Measurements from ENCODE around the gene MCM3AP.
A peak's percentile ranks its signal among the peaks of the same experiment; 100 is the strongest.
"Not testable (repeated sequence)": the region's sequence is repeated elsewhere in the genome, so short reads cannot be mapped to it uniquely, and the experiment has no call there.

Gene MCM3AP

DNA sequence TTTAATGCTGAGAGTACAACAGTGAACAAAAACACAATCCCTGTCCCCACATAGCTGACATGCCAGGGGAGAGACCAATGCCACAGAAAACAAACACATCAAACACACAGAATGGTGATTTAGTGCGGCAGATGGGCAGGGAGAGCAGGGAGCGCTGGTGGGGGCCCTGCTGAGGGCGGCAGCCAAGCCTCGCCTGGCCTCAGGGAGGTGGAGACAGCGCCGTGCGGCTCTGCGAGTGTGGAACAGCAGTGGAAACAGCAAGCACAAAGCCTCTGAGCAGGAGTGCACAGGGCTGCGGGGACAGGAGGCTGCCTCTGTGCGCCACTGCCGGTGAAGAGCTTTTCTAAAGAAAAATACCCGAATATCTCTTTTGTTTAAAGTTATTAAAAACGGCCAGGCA lies 17.0 kb downstream of the MCM3AP start:
- DNase-seq: no peak

DNA sequence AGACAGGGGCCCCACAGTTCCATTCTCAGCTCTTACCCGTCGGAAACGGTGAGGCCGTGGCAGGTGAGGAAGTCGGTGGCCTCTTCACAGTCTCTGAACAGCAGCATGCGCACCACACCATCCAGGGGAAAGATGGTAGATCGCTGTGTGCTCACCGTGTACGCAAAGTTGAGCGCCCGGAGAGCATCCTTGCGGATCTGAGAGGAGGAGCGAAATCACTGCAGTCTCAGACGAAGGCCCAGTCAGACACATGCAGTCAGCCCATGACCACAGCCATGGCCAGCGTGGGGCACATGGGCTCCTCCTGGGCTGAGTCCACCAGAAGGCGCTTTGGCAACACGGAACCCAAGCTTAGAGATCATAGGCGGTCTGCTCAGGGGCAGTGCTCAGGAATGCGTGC lies 18.5 kb downstream of the MCM3AP start:
- DNase-seq: no peak

- no peak for DNase-seq
These were observed 19.5 kb downstream of the MCM3AP start for GRCh38 chr21:46265736-46266525.

GRCh38 chr21:46264690-46265144 lies 20.7 kb downstream of the MCM3AP start:
- DNase-seq: no peak

GRCh38 chr21:46264046-46264689 lies 21.2 kb downstream of the MCM3AP start:
- no peak for DNase-seq

- no peak for DNase-seq
These were observed 28.9 kb downstream of the MCM3AP start for GRCh38 chr21:46256501-46256994.

- DNase-seq: no peak
These were observed 29.6 kb downstream of the MCM3AP start for GRCh38 chr21:46255758-46256337.

- DNase-seq: no peak
These were observed 30.2 kb downstream of the MCM3AP start for GRCh38 chr21:46255166-46255565.

GRCh38 chr21:46254208-46254975 lies 31.0 kb downstream of the MCM3AP start:
- peak; percentile 5 for DNase-seq

DNA sequence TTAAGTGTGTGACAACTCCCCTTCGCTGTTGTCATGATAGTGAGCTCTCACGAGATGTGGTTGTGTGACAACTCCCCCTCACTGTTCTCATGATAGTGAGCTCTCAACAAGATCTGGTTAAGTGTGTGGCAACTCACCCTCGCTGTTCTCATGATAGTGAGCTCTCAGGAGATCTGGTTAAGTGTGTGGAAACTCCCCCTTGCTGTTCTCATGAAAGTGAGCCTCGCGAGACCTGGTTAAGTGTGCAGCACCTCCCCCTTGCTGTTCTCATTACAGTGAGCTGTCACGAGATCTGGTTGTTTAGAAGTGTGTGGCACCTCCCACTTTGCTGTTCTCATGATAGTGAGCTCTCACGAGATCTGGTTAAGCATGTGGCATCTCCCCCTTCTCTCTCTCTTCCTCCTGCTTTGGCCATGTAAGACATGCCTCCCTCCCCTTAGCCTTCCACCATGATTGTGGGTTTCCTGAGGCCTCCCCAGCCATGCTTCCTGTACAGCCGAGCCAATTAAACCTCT lies 31.7 kb downstream of the MCM3AP start:
- peak; percentile 17 for DNase-seq

GRCh38 chr21:46252840-46253239 lies 32.6 kb downstream of the MCM3AP start:
- DNase-seq: no peak

DNA sequence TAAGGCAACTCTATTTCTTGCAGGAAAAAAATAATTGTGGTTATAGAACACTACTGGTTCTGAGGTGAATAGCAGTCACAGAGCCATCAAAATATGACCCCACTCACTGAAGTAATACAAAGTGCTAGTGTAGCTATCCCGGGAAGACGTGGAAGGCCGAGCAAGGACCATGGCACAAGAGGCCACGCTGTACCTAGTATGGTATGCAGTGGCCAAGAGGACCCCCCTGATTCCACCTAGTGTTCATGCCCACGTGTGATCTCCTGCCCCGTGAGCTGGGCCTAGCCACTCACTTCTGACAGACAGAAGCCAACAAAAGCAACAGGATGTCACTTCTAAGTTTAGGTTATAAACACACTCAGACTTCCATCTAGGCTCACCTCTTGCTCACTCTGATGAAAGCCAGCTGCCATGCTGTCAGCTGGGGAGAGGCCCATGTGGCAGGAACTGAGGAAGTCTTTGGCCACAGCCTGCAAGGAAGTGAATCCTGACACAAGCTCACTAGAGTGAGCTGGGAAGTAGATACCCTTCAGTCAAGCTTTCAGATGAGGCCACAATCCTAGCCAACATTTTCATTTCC lies 35.2 kb downstream of the MCM3AP start:
- DNase-seq: no peak

GRCh38 chr21:46248827-46249226 lies 36.6 kb downstream of the MCM3AP start:
- DNase-seq: no peak

GRCh38 chr21:46248422-46248782 lies 37.0 kb downstream of the MCM3AP start:
- DNase-seq: no peak

DNA sequence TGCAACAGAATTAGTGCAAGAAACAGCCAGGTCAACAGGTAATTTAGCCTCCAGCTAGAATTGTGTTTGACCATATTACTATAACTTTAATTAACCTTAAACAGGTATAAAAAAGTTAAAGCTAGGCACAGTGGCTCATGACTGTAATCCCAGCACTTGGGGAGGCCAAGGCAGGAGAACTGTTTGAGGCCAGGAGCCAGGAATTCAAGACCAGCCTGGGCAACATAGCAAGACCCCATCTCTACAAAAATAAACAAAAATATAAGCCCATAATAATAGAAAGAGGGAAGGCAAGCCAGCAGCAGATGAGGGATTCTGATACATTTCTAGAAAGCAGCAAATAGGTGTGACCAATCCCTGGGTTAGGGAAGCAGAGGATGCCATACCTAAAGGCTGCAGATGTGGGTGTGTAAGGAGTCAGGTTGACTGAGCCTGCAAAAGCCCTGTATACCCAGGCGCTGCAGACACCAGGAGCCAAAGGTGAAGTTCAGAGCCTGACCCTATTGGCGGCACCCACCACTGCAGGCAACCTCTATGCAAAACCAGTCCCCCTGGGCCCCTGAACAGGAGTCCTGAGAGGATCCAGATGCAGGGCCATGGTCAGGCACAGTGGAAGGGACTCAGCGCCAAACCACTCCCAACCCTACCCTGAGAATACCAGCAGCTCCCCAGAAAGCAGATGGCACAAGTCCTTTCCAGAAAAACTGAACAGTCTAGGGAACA lies 37.6 kb downstream of the MCM3AP start:
- no peak for DNase-seq

DNA sequence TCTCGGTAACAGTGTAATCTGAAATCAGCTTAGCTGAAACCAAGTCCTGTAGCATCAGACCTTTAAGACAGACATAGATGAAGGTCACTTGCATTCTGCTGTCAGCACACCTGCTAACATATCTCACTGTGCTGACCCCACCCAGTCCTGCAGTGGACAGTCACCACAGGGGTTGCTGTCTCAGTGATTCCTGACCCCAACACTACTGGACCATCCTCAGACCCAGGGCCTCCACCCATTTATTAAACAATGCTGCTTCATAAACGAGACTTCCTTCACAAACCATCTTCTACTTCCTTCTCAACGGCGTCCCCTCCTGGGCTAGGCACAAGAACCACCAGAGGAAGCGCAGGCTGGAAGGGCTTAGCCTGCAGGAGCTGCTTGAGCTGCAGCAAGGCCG lies 39.1 kb downstream of the MCM3AP start:
- no peak for DNase-seq

DNA sequence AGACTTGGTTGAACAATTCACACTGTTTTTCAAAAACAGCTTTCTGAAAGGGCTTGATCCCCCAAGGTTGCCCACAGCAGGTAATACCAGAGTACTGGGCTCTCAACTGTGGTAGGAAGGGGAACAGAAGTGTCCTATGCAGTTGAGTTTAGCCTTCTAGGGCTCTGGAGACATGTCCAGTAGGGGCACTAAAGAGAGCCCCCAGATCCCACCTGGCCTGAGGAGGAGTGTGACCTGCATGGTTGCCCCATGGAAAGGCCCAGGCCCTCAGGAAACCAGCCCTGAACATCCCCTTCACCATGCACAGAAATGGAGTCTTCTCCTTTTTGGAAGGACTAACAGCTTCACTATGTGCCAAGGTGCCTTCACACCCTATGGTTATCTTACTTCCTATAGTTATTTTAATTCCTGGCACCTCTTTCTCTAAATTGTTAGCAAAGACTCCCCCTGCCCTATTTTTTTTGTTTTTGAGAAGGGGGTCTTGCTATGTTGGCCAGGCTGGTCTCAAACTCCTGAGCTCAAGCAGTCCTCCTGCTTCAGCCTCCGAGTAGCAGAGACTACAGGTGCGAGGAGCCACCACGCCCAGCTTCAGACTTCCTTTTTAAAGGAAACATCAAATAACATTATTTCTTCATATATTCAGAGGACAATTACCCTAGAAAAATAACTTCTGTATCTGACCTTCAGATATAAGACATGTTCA lies 40.0 kb downstream of the MCM3AP start:
- DNase-seq: no peak

GRCh38 chr21:46244602-46245001 lies 40.8 kb downstream of the MCM3AP start:
- DNase-seq: no peak

DNA sequence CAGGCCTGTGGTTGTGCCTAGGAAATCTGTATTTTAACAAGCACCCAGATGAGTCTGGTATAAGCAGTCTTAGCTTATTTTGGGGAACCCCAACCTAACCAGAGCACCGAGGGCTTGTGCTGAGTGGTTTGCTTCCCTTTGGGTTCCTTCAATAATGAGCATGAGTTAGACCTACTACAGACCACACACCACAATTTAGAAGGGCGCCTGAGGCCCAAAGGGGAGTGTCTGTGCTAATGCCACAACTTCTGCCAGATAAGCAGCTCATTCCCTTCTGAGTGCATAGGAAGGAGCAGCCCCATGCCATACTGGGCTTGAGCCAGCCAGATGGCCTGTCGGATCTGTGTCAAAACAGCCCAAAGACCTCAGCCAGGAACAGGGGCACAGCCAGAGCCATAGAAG lies 41.5 kb downstream of the MCM3AP start:
- no peak for DNase-seq

DNA sequence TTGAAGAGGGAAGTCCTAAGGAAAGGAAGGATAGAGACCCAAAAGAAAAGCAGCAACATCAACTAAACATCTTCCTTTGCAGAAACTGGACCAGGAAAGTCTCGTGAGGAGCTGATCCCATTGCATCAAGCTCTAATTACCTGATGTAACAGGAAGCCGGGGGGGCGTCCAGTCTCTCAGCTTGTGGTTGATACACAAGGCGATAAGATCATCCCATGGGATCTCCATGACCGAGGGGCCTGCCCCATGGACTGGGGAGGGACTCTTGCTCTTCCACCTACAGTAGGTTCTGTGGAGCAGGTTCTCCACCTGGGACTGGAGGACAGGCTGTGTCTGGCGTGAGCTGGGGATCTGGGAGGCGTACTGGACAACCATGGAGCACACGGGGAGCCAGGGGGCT lies 42.1 kb downstream of the MCM3AP start:
- DNase-seq: no peak

- not testable (repeated sequence) for DNase-seq
These were observed 43.8 kb downstream of the MCM3AP start for GRCh38 chr21:46241577-46241976.

Data from fibroblast of skin of back (primary cell).